HG03565 (cell line): Measurements from ENCODE around the gene COL23A1.

Source experiments
- ATAC-seq: cut with Tn5 transposase; IDR thresholded peaks from one replicate; pipeline ENCODE4 v1.9.1; 2021; ENCODE audit warnings: mild to moderate bottlenecking, moderate library complexity; ENCODE audit not compliant: unreplicated experiment

Gene COL23A1

GRCh38 chr5:178439493-178440180, 150.6 kb downstream of the COL23A1 start:
- no peak for ATAC-seq

- no peak for ATAC-seq
Measured at GRCh38 chr5:178438796-178439195, 151.4 kb downstream of the COL23A1 start.

GRCh38 chr5:178437386-178438075, 152.7 kb downstream of the COL23A1 start:
- ATAC-seq: no peak

DNA sequence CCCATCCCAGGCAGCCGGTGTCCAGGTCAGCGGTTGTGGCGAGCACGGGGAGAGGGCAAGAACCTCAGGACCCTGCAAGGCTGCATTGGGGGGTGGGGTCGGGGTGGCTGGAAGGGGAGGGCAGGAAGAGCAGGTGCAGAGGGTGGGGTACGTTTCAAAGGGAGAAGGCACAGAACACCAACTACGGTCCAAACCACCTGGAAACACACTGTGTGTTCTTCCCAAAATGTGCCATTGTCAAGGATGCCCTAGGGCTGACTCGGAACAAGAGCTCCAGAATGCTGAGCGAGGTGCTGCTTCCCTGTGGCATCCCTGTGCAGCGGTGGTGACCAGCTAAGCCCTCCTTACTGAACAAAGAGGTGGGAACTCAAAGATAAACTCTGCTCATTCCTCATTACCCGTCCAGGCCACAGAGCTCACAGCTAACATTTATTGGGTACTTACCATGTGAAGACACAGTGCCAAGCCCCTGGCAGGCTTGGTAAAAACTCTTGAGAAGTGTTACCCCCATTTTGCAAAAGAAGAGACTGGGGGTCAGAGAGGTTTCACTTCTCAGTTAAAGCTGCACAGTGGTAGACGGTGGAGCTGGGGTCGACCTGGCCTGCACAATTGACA, 153.8 kb downstream of the COL23A1 start:
- ATAC-seq: no peak

GRCh38 chr5:178435321-178436238, 154.6 kb downstream of the COL23A1 start:
- ATAC-seq: no peak

DNA sequence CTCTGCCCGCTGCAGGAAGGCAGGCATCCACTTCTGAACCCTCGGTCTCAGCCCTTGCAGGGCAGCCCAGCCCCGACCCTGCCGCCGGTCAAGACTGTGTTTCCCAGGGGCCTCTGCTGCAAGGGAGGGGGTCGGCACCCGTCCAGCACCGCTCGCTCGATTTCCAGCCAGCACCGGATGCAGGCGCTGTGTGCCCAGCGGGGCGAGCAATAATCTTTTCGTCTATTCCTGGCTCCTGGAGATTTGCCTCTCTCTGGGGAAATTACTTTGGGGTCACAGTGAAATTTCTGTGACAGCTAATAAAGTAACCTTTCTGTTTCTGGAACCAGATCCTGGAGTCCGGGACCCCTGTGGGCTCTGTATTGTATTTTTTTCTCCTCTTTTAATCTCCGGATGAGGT, 155.3 kb downstream of the COL23A1 start:
- no peak for ATAC-seq

DNA sequence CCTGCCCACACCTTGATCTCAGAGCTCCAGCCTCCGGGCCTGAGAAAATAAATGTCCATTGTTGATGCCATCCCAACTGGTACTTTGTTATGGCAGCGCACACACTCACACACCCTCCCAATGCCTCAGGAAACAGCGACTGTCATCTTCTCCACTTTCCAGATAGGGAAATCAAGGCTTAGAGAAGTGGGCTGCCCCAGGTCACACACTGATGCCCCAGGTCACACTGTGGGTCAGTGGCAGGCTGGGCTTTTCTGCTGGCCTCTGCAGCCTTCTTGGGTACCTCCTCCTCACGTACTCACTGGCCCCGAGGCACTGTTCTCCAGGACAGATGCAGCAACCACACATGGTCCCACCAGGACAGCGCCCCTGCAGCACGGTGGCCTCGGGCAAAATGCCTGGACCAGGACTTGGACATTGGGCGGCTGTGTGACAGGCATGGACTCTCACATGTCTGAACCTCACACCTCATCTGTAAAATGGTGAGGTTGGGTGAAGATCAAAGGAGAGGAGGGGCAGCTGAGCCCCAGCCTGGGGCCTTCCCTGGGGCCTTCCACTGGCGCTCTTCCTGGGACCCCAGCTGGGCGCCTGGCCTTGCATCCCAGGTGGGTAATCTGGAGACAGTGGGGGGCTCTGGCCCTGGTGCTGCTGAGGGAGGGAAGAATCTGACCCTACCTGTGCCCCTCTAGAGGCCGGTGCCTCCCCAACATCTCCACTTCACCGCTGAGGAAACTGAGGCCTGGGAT, 156.0 kb downstream of the COL23A1 start:
- ATAC-seq: no peak

DNA sequence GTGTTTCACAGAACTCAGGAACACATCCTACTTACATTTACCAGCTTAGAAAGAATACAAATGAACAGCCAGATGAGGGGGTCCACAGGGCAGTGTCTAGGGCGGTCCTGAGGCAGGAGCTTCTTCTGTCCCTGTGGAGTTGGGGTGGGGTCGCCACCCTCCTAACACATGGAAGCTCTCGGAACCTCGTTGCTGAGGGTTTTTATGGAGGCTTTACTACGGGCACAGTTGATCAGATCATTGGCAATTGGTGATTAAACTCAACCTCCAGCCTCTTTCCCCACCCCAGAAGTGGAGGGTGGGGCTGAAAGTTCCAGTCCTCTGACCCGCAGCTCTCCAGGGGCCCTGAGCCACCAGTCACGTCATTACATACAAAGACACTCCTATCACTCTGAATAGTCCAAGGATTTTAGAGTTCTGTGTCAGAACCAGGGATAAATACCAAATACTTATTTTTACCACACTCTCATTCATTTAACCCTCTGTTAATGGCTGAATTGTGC, 156.9 kb downstream of the COL23A1 start:
- no peak for ATAC-seq

GRCh38 chr5:178432421-178433272, 157.5 kb downstream of the COL23A1 start:
- ATAC-seq: no peak

- no peak for ATAC-seq
Measured at GRCh38 chr5:178431782-178432165, 158.4 kb downstream of the COL23A1 start.

DNA sequence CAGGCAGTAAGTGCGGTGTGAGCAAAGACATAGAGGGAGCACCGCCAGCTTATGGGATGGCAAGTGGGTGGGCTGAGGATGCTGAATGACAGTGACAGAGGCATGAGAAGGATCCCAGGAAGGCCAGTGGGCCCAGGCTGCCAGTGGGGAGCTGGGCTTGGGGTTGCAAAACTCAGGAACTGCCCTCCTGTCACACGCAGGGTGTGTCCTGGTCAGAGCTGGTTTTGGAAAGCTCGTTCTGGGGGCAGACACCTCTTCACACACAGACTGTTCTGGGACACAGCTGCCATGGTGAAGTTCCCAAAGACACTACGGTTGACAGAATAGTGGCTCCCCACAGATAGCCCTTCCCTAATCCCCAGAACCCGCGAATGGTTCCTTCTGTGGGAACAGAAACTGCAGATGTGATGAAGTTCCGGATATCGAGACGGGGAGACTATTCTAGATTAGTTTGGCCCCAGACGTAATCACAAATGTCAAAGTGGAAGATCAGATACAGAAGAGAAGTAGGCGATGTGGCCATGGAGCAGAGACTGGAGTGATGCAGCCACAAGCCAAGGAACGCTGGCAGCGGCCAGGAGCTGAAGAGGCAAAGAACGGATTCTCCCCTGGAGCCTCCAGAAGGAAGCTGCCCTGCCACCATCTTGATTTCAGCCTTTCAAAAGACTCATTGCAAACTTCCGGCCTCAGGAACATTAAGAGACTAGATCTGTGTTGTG, 159.0 kb downstream of the COL23A1 start:
- ATAC-seq: no peak

DNA sequence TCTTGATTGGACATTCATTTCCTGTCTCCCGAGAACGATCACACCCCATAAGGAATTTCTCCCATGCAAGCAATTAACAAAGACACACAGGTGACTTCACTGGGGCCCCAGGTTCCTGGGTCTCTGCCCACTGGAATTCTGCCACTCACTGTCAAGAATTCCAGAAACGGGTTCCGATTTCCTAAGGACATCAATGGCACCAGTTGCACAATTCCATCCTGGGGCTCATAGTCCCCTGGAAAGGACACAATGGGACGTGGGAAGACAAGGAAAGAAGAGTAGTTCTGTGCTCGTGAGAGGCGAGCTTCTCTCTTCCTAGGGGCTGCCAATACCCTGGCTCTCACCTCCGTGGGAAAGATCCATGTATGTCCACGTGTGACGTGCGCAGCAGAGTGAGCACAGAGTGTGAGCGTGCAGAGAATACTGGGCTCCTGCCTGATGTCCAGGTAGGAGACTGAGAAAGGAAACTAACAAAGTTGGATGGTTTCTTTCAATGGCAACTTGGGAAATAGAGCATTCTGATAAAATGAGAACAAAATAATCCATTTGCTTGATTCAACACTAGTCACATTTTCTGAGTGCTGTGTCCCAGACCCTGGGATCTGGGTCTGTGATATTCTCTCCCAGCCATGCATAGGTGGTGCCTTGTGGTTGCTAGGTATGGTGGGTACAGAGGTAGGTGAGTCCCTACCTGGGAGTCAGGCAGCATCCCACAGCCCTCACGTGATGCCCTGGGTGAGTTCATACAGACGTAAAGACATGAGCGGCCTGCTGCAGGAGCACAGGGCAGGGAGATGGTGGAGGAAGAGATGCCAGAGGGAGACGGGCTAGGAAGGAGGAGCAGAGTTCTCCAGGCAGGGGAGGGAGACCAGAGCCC, 159.8 kb downstream of the COL23A1 start:
- no peak for ATAC-seq

GRCh38 chr5:178429491-178430185, 160.6 kb downstream of the COL23A1 start:
- no peak for ATAC-seq

GRCh38 chr5:178429156-178429468, 161.1 kb downstream of the COL23A1 start:
- ATAC-seq: no peak

DNA sequence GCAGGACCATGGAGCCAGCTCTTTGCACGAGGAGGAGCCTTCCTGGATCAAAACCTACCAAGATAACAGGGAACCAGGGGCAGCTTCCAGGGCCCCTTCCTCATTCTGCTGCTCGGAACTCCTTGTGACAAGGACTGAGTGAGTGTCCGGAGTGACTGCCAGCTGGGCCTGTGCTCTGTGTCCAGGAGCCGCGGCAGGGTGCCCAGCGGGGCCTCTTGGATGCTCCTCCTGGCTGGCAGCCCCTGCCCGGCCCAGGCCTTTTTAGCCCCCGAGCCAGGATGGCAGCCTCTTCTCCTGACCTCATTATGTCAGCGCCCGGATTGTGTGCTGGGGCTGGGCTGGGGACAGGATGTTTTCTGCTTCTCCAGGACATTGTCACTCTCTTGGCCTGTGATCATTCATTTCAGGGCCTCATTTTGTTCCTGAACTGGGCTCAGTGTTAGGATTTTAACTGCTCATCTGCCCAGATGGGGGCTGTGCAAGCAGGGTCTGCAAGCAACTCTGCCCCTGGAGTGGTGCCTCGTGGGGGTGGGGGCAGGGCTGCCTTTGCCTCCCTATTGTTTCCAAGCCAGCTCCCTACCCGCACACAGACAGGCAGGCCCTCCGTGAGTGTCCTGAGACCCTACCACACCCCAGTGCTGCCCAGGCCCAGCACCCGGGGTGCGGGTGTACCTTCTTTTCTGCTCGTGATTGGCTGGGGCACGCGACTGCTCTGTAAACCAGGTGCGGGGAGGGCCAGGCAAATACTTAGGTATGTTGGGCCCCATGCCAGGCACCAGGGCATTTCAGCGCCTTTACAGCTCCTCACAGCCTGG, 161.6 kb downstream of the COL23A1 start:
- ATAC-seq: no peak

- no peak for ATAC-seq
Measured at GRCh38 chr5:178427576-178428197, 162.5 kb downstream of the COL23A1 start.
